ENCODE data around the gene DPEP1.
"Not testable (repeated sequence)": the region's sequence is repeated elsewhere in the genome, so short reads cannot be mapped to it uniquely, and the experiment has no call there.

DPEP1 gene

DNA sequence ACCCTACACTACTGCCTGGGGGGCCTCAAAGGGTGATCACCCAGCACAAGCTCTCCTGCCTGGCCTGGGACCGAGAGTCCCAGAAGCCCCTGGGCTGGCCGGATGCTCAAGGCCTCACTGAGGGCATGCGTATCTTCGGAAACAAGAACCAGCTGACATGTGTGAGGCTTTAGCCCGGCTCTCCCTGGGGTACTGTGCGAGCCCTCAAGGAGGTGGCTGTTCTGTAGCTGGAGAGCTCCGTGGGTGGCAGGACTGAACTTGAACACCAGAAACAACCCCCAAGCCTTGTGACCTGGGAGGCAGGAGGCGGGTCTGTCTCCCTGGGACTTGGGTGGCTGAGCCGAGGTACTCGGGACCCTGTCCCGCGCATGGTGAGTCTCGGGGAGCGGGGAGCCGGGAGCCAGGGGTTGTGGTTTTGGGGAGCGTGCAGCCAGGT lies 7.0 kb downstream of the DPEP1 start:
- DNase-seq = no peak

DNA sequence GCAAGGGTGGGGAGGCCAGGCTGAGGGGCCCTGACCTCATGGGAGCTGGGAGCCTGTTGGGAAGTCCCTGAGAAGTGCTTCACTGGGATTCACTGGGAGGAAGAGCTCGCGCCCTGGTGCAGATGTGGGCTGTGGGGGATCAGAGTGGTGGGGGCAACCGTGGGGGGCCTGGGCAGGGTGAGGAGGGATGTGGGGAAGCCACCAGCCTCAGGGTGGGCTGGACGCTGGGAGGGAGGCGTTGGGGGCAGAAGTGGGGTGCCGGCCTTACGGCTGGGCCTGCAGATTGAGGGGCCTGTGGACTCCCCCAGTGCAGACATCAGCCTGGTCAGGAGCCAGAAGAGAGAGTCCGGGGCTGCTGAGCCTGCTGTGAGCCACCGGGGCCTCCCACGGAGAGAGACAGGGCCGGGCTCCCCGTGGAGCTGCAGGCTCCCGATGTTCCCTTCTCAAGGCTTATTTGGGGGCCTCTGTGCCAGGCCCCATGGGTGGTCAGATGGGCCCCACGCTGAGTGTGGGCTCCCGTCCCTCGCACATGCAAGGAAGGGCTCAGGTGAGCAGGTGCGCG lies 7.8 kb downstream of the DPEP1 start:
- DNase-seq = no peak

DNA sequence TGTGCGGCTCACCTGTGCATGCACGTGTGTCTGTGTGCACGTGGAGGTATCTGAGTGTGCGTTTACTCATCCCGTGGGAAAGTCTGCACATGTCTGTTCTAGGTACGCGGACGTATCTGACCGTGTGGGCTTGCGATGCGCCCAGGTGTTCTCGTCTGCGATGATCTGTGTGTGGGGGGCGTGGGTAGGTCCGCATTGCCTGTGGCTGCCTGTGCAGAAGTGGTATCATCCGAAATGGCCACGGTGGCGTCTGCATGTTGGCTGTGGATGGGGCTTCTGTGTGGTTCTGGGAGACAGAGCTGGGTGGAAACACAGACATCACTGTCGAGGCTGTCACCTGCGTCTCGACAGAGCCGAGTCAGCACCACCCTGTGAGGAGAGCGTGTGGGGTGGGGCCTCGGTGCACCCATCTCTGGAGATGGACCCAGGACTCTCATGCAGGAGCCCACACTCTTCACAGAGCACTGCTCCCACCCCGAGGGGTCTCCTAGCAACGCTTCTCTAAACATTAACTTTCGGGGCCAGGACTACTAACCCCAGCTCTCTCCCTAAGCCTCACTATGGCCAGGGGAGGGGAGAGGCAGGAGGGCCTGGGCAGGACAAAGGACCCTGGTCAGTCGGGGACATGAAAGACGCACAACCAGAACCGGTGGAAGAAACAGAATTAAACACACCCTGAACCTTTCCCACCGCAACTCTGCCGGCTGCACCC lies 8.4 kb downstream of the DPEP1 start:
- DNase-seq = no peak

DNA sequence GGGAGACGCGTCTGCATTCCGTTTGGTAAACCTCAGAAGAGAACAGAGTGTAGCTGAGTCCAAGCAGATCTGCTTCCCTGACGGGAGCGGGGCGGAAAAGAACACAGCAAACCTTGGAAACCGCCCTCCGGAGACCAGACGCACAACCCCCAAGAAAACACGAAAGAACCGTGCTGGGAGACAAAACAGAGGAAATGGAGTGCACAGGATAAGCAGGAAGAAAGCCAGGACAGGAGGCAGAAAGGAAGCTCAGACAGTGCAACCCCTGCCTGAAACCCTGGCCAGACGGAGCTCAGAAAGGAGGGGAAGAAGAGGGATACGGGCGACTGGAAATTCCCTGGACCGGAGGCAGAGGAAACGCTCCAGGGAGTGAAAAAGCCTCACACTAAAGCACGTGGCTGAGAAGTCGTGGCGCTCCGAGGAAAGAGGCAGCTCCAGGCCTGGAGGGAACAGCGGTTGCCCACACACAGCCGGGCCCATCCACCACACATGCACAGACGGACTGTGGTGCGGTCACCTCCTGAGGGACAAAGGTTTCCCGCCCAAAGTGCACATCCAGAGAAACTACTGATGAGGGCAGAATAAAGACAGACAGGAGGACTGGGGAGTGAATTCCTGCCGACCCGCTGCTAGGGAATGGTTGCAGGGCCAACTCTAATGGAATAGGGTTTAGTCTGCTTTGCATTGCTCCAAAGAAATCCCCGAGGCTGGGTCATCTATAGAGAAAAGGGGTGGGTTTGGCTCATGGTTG lies 10.2 kb downstream of the DPEP1 start:
- DNase-seq = no peak

DNA sequence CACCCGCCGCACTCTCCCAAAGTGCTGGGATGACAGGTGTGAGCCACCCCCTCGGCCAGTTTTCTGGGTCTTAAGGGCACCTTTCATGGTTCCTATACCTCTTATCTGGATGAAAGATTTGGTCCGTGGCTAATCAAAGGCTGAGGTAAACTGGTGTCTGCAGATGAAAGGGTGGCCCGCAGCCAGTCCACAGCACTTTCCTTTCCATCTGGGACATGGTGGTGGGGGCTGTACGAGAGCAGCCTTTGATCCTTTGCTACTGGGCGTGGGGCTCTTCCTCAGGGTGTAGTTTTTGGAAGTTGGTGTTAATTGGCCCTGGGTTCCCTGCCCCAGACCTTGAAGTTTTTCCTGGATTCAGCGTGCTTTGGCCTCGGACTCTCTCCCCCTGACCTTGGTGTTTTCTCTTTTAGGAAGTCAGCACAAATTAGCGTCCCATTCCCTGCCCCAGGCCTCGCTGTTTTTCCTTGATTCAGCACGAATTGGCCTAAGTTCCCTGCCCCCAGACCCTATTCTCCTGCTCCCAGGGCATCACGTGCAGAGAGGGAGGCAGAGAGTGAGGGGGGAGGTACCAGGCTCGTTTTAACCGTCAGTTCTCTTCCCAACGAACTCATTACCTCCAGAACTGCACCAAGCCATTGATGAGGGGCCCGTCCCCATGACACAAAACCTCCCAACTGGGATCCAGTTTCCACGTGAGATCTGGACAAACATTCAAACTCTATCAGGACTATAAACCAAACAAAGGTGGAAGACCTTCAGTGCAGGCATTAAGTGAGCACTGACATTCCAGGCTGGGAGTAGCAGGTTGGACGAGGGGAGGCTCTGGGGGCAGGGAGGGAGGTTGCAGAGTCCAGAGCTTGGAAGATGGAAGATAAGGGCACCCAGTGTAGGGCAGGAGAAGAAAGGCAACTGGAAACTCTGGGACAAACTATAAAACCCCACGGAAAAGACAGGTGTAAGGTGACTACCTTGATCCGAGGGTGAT lies 11.6 kb downstream of the DPEP1 start:
- DNase-seq = no peak

DNA sequence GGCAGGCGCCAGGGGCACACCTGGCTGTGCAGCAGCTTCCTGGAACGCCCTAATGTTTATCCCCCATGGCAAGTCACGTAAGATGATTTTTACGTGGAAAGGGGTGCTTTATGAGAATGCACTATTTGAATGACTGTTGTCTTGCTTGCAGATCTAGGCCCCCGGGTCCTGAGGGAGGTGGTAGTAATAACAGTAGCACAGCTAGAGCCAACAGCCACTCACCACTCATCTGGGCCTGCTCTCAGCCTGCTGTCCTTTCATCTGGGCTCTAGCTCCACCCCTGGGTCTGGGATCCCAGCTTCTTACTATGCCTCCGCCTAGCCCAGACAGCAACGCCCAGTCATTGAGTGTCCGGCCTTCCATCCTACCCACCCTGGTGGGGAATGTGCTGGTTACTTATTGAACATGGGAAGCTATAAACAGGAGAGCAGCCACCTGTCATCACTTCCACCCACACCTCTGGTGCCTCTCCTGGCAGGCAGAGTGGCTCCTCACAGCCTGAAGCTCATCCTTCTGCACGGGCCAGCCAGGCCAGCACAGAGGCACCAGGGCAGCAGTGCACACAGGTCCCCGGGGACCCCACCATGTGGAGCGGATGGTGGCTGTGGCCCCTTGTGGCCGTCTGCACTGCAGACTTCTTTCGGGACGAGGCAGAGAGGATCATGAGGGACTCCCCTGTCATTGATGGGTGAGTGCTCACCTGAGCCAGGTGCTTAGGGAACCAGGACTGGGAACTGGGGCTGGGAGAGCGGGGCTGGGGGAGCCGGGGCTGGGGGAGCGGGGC lies 16.6 kb downstream of the DPEP1 start:
- DNase-seq = no peak

DNA sequence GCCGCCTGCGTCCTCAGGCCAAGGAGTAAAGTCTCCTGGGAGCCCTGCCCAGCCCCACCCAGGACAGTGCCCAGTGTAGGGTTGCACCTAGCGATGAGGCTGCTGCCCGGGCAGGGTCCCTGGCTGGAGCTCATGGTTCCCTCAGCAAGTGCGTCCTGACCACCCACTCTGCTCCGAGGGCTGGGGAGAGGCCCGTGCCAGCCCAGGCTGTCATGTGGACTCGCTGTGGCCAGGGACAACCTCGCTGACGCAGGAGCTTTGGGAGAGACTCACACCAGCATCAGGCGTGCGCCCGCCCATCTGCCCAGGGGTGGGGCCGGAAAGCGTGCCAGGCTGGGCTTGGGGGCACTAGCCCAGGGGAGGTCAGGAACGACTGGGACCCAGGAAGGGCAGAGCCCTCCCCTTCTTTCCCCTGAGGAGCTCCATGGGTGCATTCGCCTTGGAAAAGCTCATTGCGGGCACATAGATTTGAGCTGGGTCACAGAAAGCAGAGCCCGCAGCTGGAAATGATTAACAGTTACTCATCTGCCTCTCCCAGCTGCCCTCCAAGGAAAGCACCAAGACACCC lies 19.7 kb downstream of the DPEP1 start:
- DNase-seq = no peak

DNA sequence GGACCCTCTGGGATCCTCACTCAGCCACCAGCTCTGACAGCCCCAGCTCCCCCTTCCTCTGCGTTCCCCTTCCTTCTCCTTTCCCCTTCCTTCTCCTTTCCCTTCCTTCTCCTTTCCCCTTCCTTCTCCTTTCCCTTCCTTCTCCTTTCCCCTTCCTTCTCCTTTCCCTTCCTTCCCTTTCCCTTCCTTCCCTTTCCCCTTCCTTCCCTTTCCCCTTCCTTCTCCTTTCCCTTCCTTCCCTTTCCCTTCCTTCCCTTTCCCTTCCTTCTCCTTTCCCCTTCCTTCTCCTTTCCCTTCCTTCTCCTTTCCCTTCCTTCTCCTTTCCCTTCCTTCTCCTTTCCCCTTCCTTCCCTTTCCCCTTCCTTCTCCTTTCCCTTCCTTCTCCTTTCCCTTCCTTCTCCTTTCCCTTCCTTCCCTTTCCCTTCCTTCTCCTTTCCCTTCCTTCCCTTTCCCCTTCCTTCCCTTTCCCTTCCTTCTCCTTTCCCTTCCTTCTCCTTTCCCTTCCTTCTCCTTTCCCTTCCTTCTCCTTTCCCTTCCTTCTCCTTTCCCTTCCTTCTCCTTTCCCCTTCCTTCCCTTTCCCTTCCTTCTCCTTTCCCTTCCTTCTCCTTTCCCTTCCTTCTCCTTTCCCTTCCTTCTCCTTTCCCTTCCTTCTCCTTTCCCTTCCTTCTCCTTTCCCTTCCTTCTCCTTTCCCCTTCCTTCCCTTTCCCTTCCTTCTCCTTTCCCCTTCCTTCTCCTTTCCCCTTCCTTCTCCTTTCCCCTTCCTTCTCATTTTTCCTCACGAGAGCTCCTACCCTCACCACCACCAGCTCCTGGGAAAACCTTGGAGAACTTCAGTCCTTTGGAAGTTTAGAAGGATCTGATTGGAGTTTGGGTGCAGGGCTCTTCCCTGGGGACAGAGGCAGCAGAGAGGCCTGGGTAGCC lies 21.3 kb downstream of the DPEP1 start:
- DNase-seq = not testable (repeated sequence)

DNA sequence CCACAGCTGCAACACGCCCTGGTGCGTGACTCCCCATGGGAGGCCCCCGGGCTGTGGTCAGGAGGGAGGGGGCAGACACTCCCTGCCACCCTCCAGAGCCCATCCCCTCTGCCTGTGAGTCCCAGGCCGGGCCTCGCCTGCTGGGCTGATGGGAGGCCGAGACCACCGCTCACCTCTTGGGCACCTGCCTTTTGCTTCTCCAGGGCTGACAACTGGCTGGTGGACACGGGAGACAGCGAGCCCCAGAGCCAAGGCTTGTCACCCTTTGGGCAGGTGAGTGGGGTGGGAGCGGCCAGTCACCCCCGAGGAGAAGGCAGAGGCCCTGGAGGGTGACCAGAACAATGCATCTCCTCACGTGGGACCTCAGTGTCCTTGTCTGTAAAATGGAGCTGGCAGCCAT lies 23.2 kb downstream of the DPEP1 start:
- no peak for DNase-seq

DNA sequence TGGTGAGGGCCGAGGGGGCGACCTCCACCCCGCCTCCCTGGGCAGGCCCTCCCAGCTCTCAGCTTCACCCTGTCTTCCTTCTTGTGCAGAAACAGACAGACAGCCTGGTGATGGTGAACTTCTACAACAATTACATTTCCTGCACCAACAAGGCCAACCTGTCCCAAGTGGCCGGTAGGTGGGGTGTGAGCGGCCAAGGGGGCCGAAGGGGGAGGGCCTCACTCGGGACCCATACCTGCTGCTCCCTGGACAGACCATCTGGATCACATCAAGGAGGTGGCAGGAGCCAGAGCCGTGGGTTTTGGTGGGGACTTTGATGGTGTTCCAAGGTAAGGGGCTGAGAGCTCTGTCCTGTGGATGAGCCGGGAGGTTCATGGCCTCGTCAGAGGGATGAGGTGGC lies 23.9 kb downstream of the DPEP1 start:
- DNase-seq = no peak

DNA sequence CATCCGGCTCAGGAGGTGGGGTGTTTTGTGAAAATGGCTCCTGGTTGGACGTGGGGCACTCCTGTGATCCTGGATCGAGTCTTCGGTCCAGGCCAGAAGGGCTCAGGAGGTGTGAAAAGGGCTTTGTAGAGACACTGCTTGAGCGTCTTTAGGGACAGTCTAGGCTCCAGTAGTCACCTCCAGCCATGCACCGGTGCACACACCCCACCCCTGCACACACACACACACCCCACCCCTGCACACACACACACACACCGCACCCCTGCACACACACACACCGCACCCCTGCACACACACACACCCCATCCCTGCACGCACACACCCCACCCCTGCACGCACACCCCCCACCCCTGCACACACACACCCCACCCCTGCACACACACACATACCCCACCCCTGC lies 25.0 kb downstream of the DPEP1 start:
- DNase-seq = no peak

DNA sequence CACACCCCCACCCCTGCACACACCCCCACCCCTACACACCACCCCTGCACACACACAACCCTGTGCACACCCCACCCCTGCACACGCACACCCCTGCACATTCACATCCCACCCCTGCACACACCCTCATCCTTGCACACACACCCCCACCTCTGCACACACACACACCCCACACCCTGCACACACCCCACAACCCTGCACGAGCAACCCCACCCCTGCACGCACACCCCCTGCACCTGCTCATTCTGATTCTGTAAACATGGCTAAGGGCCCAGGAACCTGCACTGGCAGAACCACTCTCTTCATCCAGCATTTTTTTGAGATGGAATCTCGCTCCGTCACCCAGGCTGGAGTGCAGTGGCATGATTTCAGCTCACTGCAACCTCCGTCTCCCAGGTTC lies 25.9 kb downstream of the DPEP1 start:
- DNase-seq = no peak

DNA sequence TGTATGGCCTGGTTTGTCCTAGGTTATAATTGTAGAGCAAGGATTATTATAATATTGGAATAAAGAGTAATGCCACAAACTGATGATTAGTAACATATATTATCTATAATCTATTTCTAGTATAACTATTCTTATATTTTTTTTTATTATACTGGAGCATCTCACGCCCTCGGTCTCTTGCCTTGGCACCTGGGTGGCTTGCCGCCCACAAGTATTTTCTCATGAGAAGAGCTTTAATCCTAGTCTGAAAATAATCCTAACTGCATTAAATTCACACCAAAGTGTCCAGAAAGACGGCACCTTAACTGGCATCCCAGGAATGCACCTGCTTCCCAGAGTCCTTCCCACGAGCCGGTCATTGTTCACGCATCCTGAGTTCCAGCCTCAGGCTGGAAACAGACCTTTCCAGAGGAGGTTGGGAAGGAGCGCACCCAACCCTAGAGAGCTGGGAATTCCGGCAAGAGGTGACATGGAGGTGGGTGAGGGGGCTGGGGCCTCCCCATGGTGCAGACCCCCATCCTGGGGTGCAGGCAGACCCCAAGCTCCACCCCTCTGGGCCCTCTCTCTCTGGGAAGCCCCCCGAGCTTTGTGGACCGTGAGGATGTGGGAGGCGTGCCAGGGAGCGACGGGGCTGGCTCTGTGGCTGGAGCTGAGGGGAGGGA lies 28.1 kb downstream of the DPEP1 start:
- DNase-seq = no peak

DNA sequence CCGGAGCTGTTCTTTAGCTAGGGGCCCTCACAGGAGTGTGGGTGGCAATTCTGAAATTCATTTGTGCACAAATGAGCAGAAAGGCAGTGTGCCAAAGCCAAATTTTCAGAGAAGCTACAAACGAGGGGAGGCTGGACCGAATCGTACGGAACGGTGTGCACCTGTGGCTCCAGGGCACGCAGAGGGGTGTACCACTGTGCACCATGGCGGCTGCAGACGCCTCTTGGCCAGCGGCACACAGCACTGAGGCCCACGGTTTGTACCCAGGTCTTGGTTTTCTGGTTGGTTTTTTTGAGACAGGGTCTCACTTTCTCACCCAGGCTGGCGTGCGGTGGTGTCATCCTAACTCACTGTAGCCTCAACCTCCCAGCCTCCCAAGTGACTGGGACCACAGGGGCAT lies 29.1 kb downstream of the DPEP1 start:
- no peak for DNase-seq

DNA sequence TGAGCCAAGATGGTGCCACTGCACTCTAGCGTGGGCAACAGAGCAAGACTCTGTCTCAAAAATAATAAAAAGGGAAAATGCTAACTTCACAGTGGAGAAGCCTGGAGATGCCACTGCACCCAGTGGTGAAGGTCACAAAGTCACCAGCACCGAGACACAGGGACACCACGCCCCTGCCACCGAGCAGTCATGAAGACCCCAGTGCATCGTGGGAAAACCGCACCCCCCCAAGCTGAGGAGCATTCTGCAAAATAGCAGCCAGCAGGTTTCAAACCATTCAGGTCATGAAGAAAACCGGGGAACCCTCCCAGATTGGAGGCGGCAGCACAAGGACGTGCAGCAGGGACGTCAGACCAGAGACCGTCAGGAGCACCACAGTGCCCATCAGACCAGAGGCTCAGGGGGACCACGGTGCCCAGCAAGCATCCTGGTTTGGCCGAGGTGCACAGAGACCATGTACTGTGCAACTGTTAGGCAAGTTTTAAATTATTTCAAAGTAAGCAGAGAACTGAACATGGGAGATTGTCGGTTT lies 30.4 kb downstream of the DPEP1 start:
- DNase-seq = no peak

DNA sequence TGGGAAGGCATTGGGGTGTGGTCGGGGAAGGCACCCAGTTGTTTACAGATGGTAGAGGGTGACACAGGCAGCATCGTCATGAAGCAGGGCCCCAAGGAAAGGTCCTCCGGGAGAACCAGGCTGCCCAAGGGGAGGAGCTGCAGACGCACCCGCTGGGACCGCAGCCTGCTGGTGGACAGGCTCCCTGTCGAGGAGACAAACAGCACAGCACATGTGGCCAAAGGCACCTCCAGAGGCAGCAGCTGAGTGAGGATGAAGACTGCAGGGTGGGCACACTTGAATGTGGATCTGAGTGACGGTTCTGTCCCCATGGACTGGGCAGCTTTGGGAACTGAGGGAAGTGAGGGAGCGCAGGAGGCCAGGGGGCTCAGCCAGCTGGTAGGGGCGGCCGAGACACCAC lies 31.7 kb downstream of the DPEP1 start:
- DNase-seq = no peak

DNA sequence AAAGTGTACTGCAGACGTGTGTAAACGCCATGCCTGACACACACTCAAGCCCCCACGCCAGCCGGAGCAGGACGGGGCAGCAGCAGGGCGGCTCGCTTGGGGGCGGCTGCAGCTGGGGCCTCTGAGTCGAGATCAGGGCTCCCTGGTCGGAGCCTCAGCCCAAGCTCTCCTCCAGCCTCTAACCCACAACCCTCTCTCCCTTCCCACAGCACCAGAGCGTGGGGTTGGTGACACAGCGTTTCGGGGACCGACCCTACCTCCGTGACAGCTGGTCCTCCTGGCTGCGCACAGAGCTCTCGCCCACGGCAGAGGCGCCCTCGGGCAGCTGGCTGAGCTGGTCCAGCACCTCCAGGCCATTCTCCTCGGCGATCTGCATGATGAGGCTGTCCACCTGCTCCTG lies 32.8 kb downstream of the DPEP1 start:
- no peak for DNase-seq

DNA sequence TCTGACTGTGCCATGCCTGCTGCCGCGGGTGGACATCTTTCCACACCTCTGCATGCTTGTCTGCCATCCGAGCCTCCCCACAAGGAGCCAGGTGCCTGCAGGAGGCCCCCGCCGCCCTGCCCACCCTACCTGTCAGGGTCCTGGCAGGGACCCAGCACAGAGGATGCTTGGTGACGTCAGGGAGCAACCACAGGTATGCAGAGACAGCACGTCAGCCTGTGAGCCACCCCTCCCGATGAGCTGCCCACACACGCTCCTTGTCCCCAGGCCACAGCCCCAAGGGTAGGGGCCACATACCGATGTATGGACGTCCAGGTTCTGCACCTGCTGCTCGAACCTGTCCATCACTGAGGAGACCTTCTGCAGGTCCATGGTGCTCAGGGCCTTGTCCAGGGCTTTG lies 33.5 kb downstream of the DPEP1 start:
- DNase-seq = no peak

DNA sequence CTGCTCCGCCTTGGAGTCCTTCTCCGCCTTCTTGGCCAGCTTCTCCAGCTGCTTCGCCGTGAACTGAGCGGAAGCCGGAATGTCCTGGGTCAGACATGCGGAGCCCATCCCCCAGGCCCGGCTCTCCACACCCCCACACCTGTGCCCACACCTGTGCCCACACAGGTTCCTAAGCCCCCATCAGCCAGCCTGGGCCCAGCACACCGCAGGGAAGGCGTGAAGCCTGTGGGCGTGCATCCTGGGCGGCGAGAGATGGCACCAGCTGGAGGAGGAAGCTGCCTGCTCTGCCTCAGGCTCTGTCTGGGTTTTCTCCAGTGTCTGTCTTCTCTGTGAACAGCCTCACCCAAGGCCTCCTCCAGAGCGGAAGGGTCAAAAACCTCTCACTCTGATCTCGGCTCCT lies 38.1 kb downstream of the DPEP1 start:
- no peak for DNase-seq
